ENCODE measurements around the gene AKNAD1.
A peak's percentile ranks its signal among the peaks of the same experiment; 100 is the strongest.

The AKNAD1 gene

DNA sequence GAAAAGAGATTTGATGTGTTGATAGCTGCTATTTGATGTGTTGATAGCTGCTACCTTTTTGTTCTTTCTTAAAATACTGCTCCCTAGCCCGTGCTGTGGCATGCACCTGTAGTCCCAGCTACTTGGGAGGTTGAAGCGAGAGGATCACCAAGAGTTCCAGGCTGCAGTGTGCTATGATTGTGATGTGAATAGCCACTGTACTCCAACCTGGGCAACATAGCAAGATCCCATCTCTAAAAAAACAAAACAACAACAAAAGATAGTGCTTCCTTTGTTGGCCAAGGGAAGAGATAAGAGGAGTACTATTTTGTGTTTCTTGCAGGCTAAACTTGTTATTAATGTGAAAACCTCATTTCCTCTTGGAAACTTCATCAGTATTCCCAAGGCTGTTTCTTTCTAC is 25.9 kb upstream of the AKNAD1 start:
- no peak overlapping the region for H3K4me3 ChIP-seq (replicated peaks; ENCODE audit: low read depth, low read length)
- H3K36me3 ChIP-seq (ENCODE audit: control insufficient read depth, insufficient read depth, low read length), result no peaks in the 10 kb centered on the region
- TF ChIP-seq, protein P1, sequence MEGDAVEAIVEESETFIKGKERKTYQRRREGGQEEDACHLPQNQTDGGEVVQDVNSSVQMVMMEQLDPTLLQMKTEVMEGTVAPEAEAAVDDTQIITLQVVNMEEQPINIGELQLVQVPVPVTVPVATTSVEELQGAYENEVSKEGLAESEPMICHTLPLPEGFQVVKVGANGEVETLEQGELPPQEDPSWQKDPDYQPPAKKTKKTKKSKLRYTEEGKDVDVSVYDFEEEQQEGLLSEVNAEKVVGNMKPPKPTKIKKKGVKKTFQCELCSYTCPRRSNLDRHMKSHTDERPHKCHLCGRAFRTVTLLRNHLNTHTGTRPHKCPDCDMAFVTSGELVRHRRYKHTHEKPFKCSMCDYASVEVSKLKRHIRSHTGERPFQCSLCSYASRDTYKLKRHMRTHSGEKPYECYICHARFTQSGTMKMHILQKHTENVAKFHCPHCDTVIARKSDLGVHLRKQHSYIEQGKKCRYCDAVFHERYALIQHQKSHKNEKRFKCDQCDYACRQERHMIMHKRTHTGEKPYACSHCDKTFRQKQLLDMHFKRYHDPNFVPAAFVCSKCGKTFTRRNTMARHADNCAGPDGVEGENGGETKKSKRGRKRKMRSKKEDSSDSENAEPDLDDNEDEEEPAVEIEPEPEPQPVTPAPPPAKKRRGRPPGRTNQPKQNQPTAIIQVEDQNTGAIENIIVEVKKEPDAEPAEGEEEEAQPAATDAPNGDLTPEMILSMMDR (IDR thresholded peaks at IDR 0.05; ENCODE audit: insufficient read depth, low read length, poor library complexity, severe bottlenecking), result no peak
- DNase-seq (ENCODE audit: extremely low read depth, insufficient read length), result no peak
- H3K27me3 ChIP-seq (replicated peaks; ENCODE audit: control insufficient read depth, insufficient read depth, low read length), result no peaks in the 10 kb centered on the region

- H3K4me3 ChIP-seq (replicated peaks; ENCODE audit: low read depth, low read length), result no peak overlapping the region
- no peaks in the 10 kb centered on the region for H3K27me3 ChIP-seq (replicated peaks; ENCODE audit: control insufficient read depth, insufficient read depth, low read length)
- TF ChIP-seq, protein P1 (IDR thresholded peaks at IDR 0.05; ENCODE audit: insufficient read depth, low read length, poor library complexity, severe bottlenecking), result no peak
- no peak for DNase-seq (ENCODE audit: extremely low read depth, insufficient read length)
- no peaks in the 10 kb centered on the region for H3K36me3 ChIP-seq (ENCODE audit: control insufficient read depth, insufficient read depth, low read length)
These were observed 24.5 kb upstream of the AKNAD1 start for GRCh38 chr1:108881369-108881768.

DNA sequence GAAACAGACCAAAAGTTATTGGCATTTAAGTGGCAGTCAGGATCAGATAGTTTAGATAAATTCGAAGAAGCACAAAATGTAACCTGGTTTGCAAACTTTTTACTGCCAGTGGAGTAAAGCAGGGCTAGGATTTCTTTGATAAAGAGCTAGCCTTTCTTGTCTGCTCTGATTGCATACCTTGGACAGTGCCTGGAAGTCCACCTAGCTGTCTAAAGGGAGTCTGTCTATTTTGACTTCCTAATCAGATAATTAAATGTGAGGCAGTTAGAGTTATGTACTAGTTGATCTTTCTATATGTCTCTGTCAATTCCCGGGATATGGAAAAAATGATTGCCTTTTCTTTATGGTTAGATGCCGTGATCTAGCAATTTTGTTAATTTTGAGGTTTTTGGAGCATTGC is 24.0 kb upstream of the AKNAD1 start:
- Histone ChIP-seq H3K27me3 (replicated peaks; ENCODE audit: control insufficient read depth, insufficient read depth, low read length) (no peaks in the 10 kb centered on the region), H3K36me3 (ENCODE audit: control insufficient read depth, insufficient read depth, low read length) (no peaks in the 10 kb centered on the region), H3K4me3 (replicated peaks; ENCODE audit: low read depth, low read length) (no peak overlapping the region)
- TF ChIP-seq, protein P1 (IDR thresholded peaks at IDR 0.05; ENCODE audit: insufficient read depth, low read length, poor library complexity, severe bottlenecking), result no peak
- DNase-seq (ENCODE audit: extremely low read depth, insufficient read length), result no peak

GRCh38 chr1:108878678-108879077 is 21.8 kb upstream of the AKNAD1 start:
- DNase-seq (ENCODE audit: extremely low read depth, insufficient read length), result no peak
- Histone ChIP-seq H3K4me3 (replicated peaks; ENCODE audit: low read depth, low read length) (no peak overlapping the region), H3K36me3 (ENCODE audit: control insufficient read depth, insufficient read depth, low read length) (no peaks in the 10 kb centered on the region), H3K27me3 (replicated peaks; ENCODE audit: control insufficient read depth, insufficient read depth, low read length) (no peaks in the 10 kb centered on the region)
- TF ChIP-seq, protein P1 (IDR thresholded peaks at IDR 0.05; ENCODE audit: insufficient read depth, low read length, poor library complexity, severe bottlenecking), result no peak

GRCh38 chr1:108878160-108878469 is 21.2 kb upstream of the AKNAD1 start:
- Histone ChIP-seq H3K4me3 (replicated peaks; ENCODE audit: low read depth, low read length) (peak overlapping the region; percentile 93), H3K27me3 (replicated peaks; ENCODE audit: control insufficient read depth, insufficient read depth, low read length) (no peaks in the 10 kb centered on the region), H3K36me3 (ENCODE audit: control insufficient read depth, insufficient read depth, low read length) (no peaks in the 10 kb centered on the region)
- DNase-seq (ENCODE audit: extremely low read depth, insufficient read length), result no peak
- TF ChIP-seq, protein P1 (IDR thresholded peaks at IDR 0.05; ENCODE audit: insufficient read depth, low read length, poor library complexity, severe bottlenecking), result no peak
